K562 (cell line): ENCODE results near the gene RNF150. TPM values are rescaled to one million over a fixed set of nuclear protein-coding genes. Genes with fewer than 3 reads are reported as not detected.
"Not testable (repeated sequence)": the region's sequence is repeated elsewhere in the genome, so short reads cannot be mapped to it uniquely, and the experiment has no call there.

Source experiments
- ATAC-seq: fragments of 200-7000 bp; cut with Tn5 transposase; 3 replicates; pipeline ENCODE4 v1.9.1; 2020; ENCODE audit warnings: moderate library complexity
- BruUV-seq: library from RNA; stranded (reverse); fragments of 400-500 nt; replicated peaks from 2 replicates; lab custom pipeline; 2021; lab: Mats Ljungman, UMichigan
- CTCF ChIA-PET: fragments of 300-600 bp; formaldehyde crosslinking; extraction: SDS; loops from one replicate; lab custom pipeline; 2021; ENCODE audit warnings: low intra/inter-chr PET ratio; lab: Yijun Ruan, JAX
- POLR2A ChIA-PET: fragments of 300-600, 350-650 bp; sonication (Branson Sonifier 250); formaldehyde crosslinking; extraction: SDS; loops from one replicate; lab custom pipeline; 2021; ENCODE audit warnings: antibody characterized with exemption, inconsistent platforms; lab: Yijun Ruan, JAX
- DNase-seq, 4 experiments: peaks; one replicate each; pipeline versions ENCODE4 v3.0.0 to v3.0.0-alpha.2; 2011 to 2018; ENCODE audit warnings: low spot score in 3 of 4, mixed read lengths in 3 of 4; ENCODE audit errors: extremely low read depth in 1 of 4
- FAIRE-seq: peaks from 2 replicates; lab custom pipeline; 2011; peaks lifted over from hg19 to GRCh38; lab: Jason Lieb, UNC
- H2AFZ ChIP-seq: 2 replicates; pipeline ENCODE4 v1.6.0; 2011; ENCODE audit warnings: low read depth, low read length, control low read depth, inconsistent platforms
- H3K27ac ChIP-seq: fragments of 200-600 bp; 3 replicates; pipeline ENCODE4 v1.8.0; 2011; ENCODE audit warnings: low read depth, mild to moderate bottlenecking, control low read depth, inconsistent platforms, low read length, moderate library complexity, mixed read lengths; ENCODE audit errors: extremely low read depth
- H3K27me3 ChIP-seq, 2 experiments: fragments of 300-600 bp in 1 of 2; 2 replicates in 1 of 2; 3 replicates in 1 of 2; pipeline versions ENCODE4 v1.6.0 to v1.8.0; 2011; ENCODE audit warnings: inconsistent platforms in 2 of 2, low read length in 2 of 2, mild to moderate bottlenecking in 1 of 2, mixed read lengths in 1 of 2, moderate library complexity in 1 of 2; ENCODE audit not compliant: control insufficient read depth in 2 of 2, insufficient read depth in 2 of 2
- H3K36me3 ChIP-seq: fragments of 300-600 bp; 3 replicates; pipeline ENCODE4 v1.8.0; 2011; ENCODE audit warnings: mild to moderate bottlenecking, low read length, inconsistent platforms; ENCODE audit not compliant: control insufficient read depth, insufficient read depth
- H3K4me1 ChIP-seq, 2 experiments: fragments of 200-600 bp in 1 of 2; replicated peaks in 1 of 2; 2 replicates in 1 of 2; 3 replicates in 1 of 2; pipeline versions ENCODE4 v1.5.1 to v1.8.0; 2011; ENCODE audit warnings: inconsistent platforms in 2 of 2, low read length in 2 of 2, mild to moderate bottlenecking in 1 of 2, mixed read lengths in 1 of 2, moderate library complexity in 1 of 2; ENCODE audit not compliant: control insufficient read depth in 2 of 2, insufficient read depth in 2 of 2
- H3K4me2 ChIP-seq: 2 replicates; pipeline ENCODE4 v1.6.1; 2011; ENCODE audit warnings: low read length, control low read depth, inconsistent platforms, mixed read lengths; ENCODE audit not compliant: insufficient read depth
- H3K4me3 ChIP-seq: fragments of 200-600 bp; sonication (generic), shearing (Covaris generic); 2 replicates; pipeline ENCODE4 v1.5.1; 2016; ENCODE audit warnings: control low read depth, inconsistent platforms
- H3K79me2 ChIP-seq: fragments of 200-600 bp; 3 replicates; pipeline ENCODE4 v1.8.0; 2011; ENCODE audit warnings: low read length, inconsistent platforms; ENCODE audit not compliant: control insufficient read depth, insufficient read depth
- H3K9ac ChIP-seq, 2 experiments: 2 replicates each; pipeline versions ENCODE4 v1.6.0 to v1.6.1; 2011; ENCODE audit warnings: low read depth in 2 of 2, low read length in 2 of 2, control low read depth in 1 of 2, inconsistent platforms in 1 of 2, mild to moderate bottlenecking in 1 of 2, mixed read lengths in 1 of 2; ENCODE audit not compliant: insufficient read depth in 1 of 2
- H3K9me1 ChIP-seq: one replicate; pipeline ENCODE4 v1.6.0; 2011; ENCODE audit warnings: inconsistent platforms, mild to moderate bottlenecking, low read length, moderate library complexity; ENCODE audit not compliant: control insufficient read depth, insufficient read depth
- H3K9me3 ChIP-seq: replicated peaks from 2 replicates; pipeline ENCODE4 v1.5.1; 2011; ENCODE audit warnings: low read depth, low read length, inconsistent platforms; ENCODE audit not compliant: control insufficient read depth, insufficient read depth
- H4K20me1 ChIP-seq: replicated peaks from 2 replicates; pipeline ENCODE4 v1.6.1; 2011; ENCODE audit warnings: low read length, inconsistent platforms, mixed read lengths; ENCODE audit not compliant: control insufficient read depth, insufficient read depth
- EWSR1 ChIP-seq: fragments of 450-650 bp; IDR thresholded peaks from 2 replicates; pipeline ENCODE4 v1.6.1; 2018; ENCODE audit warnings: borderline replicate concordance, mild to moderate bottlenecking, low read depth, moderate library complexity; ENCODE audit not compliant: partially characterized antibody
- MCM2 ChIP-seq: fragments of 450-650 bp; IDR thresholded peaks from 2 replicates; pipeline ENCODE4 v1.6.1; 2017; ENCODE audit warnings: low read depth, mild to moderate bottlenecking
- POLR2AphosphoS2 ChIP-seq: IDR thresholded peaks from 2 replicates; pipeline ENCODE4 v1.6.1; 2012; ENCODE audit warnings: low read length, improper control_type of control experiment
- SIN3A ChIP-seq, 2 experiments: fragments of 150-350 bp in 1 of 2; IDR thresholded peaks; 2 replicates each; pipeline ENCODE4 v1.6.1; 2011 to 2016; ENCODE audit warnings: borderline replicate concordance in 2 of 2, low read depth in 2 of 2, low read length in 2 of 2, mild to moderate bottlenecking in 2 of 2, moderate library complexity in 2 of 2; ENCODE audit not compliant: control insufficient read depth in 1 of 2
- SMARCC2 ChIP-seq: fragments of 450-650 bp; IDR thresholded peaks from 2 replicates; pipeline ENCODE4 v1.6.1; 2017; ENCODE audit warnings: antibody characterized with exemption, moderate library complexity, mild to moderate bottlenecking, low read depth
- SNIP1 ChIP-seq: fragments of 450-650 bp; IDR thresholded peaks from 2 replicates; pipeline ENCODE4 v1.7.1; 2017; ENCODE audit warnings: low read depth, mild to moderate bottlenecking
- ZNF146 ChIP-seq: IDR thresholded peaks from one replicate; pipeline ENCODE4 v1.6.1; 2018; ENCODE audit warnings: missing compliant biosample characterization; ENCODE audit not compliant: unreplicated experiment
- ZNF668 ChIP-seq: fragments of 250-450 bp; sonication (Bioruptor Pico); IDR thresholded peaks from 2 replicates; pipeline ENCODE4 v1.8.0; 2022; ENCODE audit warnings: mild to moderate bottlenecking, inconsistent platforms
- WGBS: fragments of 100-300 bp; shearing (Covaris generic); methylation state at CpG from one replicate; pipeline ENCODE4 v1.1.6; 2016; ENCODE audit warnings: low coverage, mixed read lengths; ENCODE audit not compliant: insufficient coverage; ENCODE audit errors: missing lambda C conversion rate; 5-methylcytosine and 5-hydroxymethylcytosine counted together
- in situ Hi-C: fragments of 300-500 bp; cut with MboI; formaldehyde crosslinking; loops from 4 replicates; pipeline ENCODE4 v1.15.0; 2018; ENCODE audit warnings: inconsistent platforms, mixed read lengths
- intact Hi-C: fragments of 100-400 bp; cut with micrococcal nuclease; formaldehyde crosslinking; loops from 2 replicates; pipeline ENCODE4 v1.14.2; 2022
- polyA plus RNA-seq, 8 experiments: library from polyadenylated mRNA; depleted of rRNA in 4 of 8; stranded (reverse) in 5 of 8; unstranded in 3 of 8; fragments of >200 nt; fragmentation: Nextera tagmentation in 2 of 8; fragmentation: Illumina TruSeq in 1 of 8; extraction: Ambion mirVana in 2 of 8; extraction: Trizol in 1 of 8; gene quantifications; 2 replicates each; pipeline versions ENCODE4 v1.2.1 to v1.2.3, GENCODE V29; 2011 to 2014; ENCODE audit warnings: inconsistent platforms in 1 of 8, missing spikeins in 1 of 8
- total RNA-seq, 7 experiments: library from RNA; depleted of rRNA in 6 of 7; stranded (reverse); fragments of >200 nt in 6 of 7; fragmentation: Illumina TruSeq in 2 of 7; extraction: Trizol in 2 of 7; gene quantifications; 2 replicates each; pipeline versions ENCODE4 v1.2.1 to v1.2.3, GENCODE V29; 2011 to 2021; ENCODE audit warnings: low replicate concordance in 1 of 7

Gene RNF150
- total and polyA plus RNA-seq, 9 of the 15 experiments (the other 6 are each of a cell fraction or from before 2014, with no cell fraction given): 0.09 TPM; not detected in 8

DNA sequence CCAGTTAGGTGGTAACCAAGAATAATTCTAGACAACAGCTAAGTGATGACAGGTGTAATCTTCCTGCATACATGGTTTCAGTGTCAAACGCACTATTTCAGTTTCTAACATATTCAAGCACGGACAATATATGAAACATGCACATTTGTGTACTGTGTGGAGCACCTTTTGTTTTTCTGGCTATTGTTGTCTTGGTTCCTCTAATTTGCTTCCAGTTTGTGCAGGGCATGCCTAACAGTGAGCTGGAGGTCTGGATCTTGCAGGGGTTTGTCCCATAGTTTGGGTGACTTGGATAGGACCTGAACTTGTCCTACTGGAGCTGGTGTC is 306.6 kb downstream of the RNF150 start:
- WGBS: 0% methylated on average over 2 of the region's 2 CpGs
- H3K36me3 ChIP-seq: no peaks in the 10 kb centered on the region
- intact Hi-C loops: no loop called here
- no peaks in the 10 kb centered on the region for H3K9me1 ChIP-seq
- no TSS peak for BruUV-seq
- no peak for ATAC-seq
- H3K27me3 ChIP-seq: no peaks in the 10 kb centered on the region
- CTCF ChIA-PET: no interaction called here
- no peaks in the 10 kb centered on the region for H4K20me1 ChIP-seq
- H3K79me2 ChIP-seq: no peaks in the 10 kb centered on the region
- no peaks in the 10 kb centered on the region for H3K9me3 ChIP-seq
- H3K4me2 ChIP-seq: no peak overlapping the region
- no peaks in the 10 kb centered on the region for H3K4me1 ChIP-seq
- no peak for FAIRE-seq
- no peak overlapping the region for H2AFZ ChIP-seq
- H3K27ac ChIP-seq: no peak overlapping the region
- H3K9ac ChIP-seq: no peak overlapping the region
- TF ChIP-seq EWSR1 (no peak), ZNF668 (CRISPR knock-in tag) (no peak), MCM2 (no peak), POLR2AphosphoS2 (no peak), SIN3A (IDR thresholded peaks at IDR 0.05; ENCODE audit: borderline replicate concordance in 2 of 2, control insufficient read depth in 1 of 2, low read depth in 2 of 2, low read length in 2 of 2) (no peak), SMARCC2 (no peak), SNIP1 (no peak)
- in situ Hi-C loops: no loop called here
- POLR2A ChIA-PET: no interaction called here
- H3K4me3 ChIP-seq: no peak overlapping the region
- DNase-seq: no peak

- H3K79me2 ChIP-seq, ATAC-seq, DNase-seq, in situ Hi-C loops, H3K4me3 ChIP-seq, H3K4me2 ChIP-seq, H3K9me3 ChIP-seq, intact Hi-C loops, H3K27me3 ChIP-seq, H3K9ac ChIP-seq, H3K4me1 ChIP-seq, H3K9me1 ChIP-seq, CTCF ChIA-PET, FAIRE-seq, BruUV-seq, H3K27ac ChIP-seq, H4K20me1 ChIP-seq, POLR2A ChIA-PET, H3K36me3 ChIP-seq, H2AFZ ChIP-seq: not testable (repeated sequence)
- 0% methylated on average over 2 of the region's 3 CpGs for WGBS
- TF ChIP-seq ZNF146 (CRISPR knock-in tag): peak; percentile 7
Measured at GRCh38 chr4:140820520-140820919, 312.7 kb downstream of the RNF150 start.
